A549 (cell line): ENCODE measurements around the gene BEST3. TPM values are rescaled to one million over a fixed set of nuclear protein-coding genes. Genes with fewer than 3 reads are reported as not detected.

Experiments
- ATAC-seq, 2 experiments: fragments of 200-7000 bp in 1 of 2; fragments of >200 bp in 1 of 2; cut with Nextera tagmentation in 1 of 2; cut with Tn5 transposase in 1 of 2; 3 replicates each; pipeline versions ENCODE4 v1.8.0 to v1.9.1; 2018 to 2020; ENCODE audit warnings: mild to moderate bottlenecking in 1 of 2, moderate library complexity in 1 of 2
- CTCF ChIA-PET: fragments of 300-600 bp; sonication (Branson Sonifier 250); formaldehyde crosslinking; extraction: SDS; loops from one replicate; lab custom pipeline; 2021; ENCODE audit warnings: antibody characterized with exemption, inconsistent platforms; lab: Yijun Ruan, JAX
- POLR2A ChIA-PET: fragments of 350-600 bp; formaldehyde crosslinking; extraction: SDS; loops from one replicate; lab custom pipeline; 2021; ENCODE audit warnings: antibody characterized with exemption, inconsistent platforms; lab: Yijun Ruan, JAX
- DNase-seq, 2 experiments: peaks; one replicate each; pipeline versions ENCODE4 v3.0.0 to v3.0.0-alpha.2; 2011 to 2016; ENCODE audit warnings: low read depth in 1 of 2, low spot score in 1 of 2
- FAIRE-seq: peaks from 2 replicates; lab custom pipeline; 2011; peaks lifted over from hg19 to GRCh38; lab: Jason Lieb, UNC
- H3K27ac ChIP-seq, 2 experiments: fragments of >200 bp; sonication (Bioruptor Twin); formaldehyde crosslinking; 3 replicates each; pipeline ENCODE4 v1.5.1; 2016 to 2017
- H3K4me1 ChIP-seq: fragments of >200 bp; sonication (Bioruptor Twin); formaldehyde crosslinking; 3 replicates; pipeline ENCODE4 v1.6.1; 2016
- H3K4me2 ChIP-seq: fragments of >200 bp; sonication (Bioruptor Twin); formaldehyde crosslinking; 3 replicates; pipeline ENCODE4 v1.6.1; 2016
- H3K4me3 ChIP-seq: fragments of >200 bp; sonication (Bioruptor Twin); formaldehyde crosslinking; 3 replicates; pipeline ENCODE4 v1.5.1; 2016
- H3K9me3 ChIP-seq: fragments of >200 bp; sonication (Bioruptor Twin); formaldehyde crosslinking; 3 replicates; pipeline ENCODE4 v1.6.1; 2016
- CBX2 ChIP-seq: fragments of 200-600 bp; sonication (generic); IDR thresholded peaks from 2 replicates; pipeline ENCODE4 v1.6.1; 2016; ENCODE audit warnings: low read depth, mild to moderate bottlenecking, borderline replicate concordance
- CEBPB ChIP-seq, 2 experiments: fragments of >200 bp in 1 of 2; sonication (Bioruptor Twin) in 1 of 2; formaldehyde crosslinking in 1 of 2; IDR thresholded peaks; 2 replicates each; pipeline ENCODE4 v1.6.1; 2012 to 2016
- EHMT2 ChIP-seq: fragments of 200-600 bp; sonication (generic); IDR thresholded peaks from 2 replicates; pipeline ENCODE4 v1.6.1; 2016; ENCODE audit warnings: antibody characterized with exemption, low read depth, mild to moderate bottlenecking, moderate library complexity
- FOSB ChIP-seq: fragments of 250-450 bp; sonication (Bioruptor Pico); IDR thresholded peaks from 2 replicates; pipeline ENCODE4 v1.5.0; 2020; ENCODE audit warnings: mild to moderate bottlenecking, moderate library complexity
- FOSL2 ChIP-seq, 2 experiments: fragments of 450-650 bp in 1 of 2; fragments of >200 bp in 1 of 2; sonication (Bioruptor Twin) in 1 of 2; formaldehyde crosslinking; IDR thresholded peaks; 2 replicates each; pipeline versions ENCODE4 v1.5.0 to v1.6.1; 2016 to 2020; ENCODE audit warnings: mild to moderate bottlenecking in 1 of 2, moderate library complexity in 1 of 2
- FOXS1 ChIP-seq: fragments of 250-450 bp; sonication (Bioruptor Pico); IDR thresholded peaks from 2 replicates; pipeline ENCODE4 v1.5.0; 2020; ENCODE audit warnings: mild to moderate bottlenecking, moderate library complexity
- HEYL ChIP-seq: fragments of 250-450 bp; sonication (Bioruptor Pico); IDR thresholded peaks from 2 replicates; pipeline ENCODE4 v1.8.0; 2021; ENCODE audit warnings: mild to moderate bottlenecking, moderate library complexity
- HOXA7 ChIP-seq: fragments of 250-450 bp; sonication (Bioruptor Pico); IDR thresholded peaks from 2 replicates; pipeline ENCODE4 v1.5.0; 2020; ENCODE audit warnings: mild to moderate bottlenecking, moderate library complexity
- KDM1A ChIP-seq: fragments of 200-600 bp; sonication (generic); IDR thresholded peaks from 2 replicates; pipeline ENCODE4 v1.6.1; 2016; ENCODE audit warnings: low read depth, mild to moderate bottlenecking
- MYC ChIP-seq: IDR thresholded peaks from 2 replicates; pipeline ENCODE4 v1.6.1; 2012; ENCODE audit warnings: mild to moderate bottlenecking, inconsistent platforms, low read length, improper control_type of control experiment, borderline replicate concordance
- NPAS2 ChIP-seq: fragments of 250-450 bp; sonication (Bioruptor Pico); IDR thresholded peaks from 2 replicates; pipeline ENCODE4 v1.8.0; 2022; ENCODE audit warnings: mild to moderate bottlenecking, moderate library complexity, borderline replicate concordance
- NR3C1 ChIP-seq: fragments of >200 bp; sonication (Bioruptor Twin); formaldehyde crosslinking; IDR thresholded peaks from 3 replicates; pipeline ENCODE4 v1.6.1; 2017
- POLR2AphosphoS2 ChIP-seq: conservative IDR thresholded peaks from 2 replicates; pipeline ENCODE4 v1.6.1; 2012; ENCODE audit warnings: low read length, improper control_type of control experiment, inconsistent platforms
- RAD21 ChIP-seq, 2 experiments: fragments of >200 bp in 1 of 2; sonication (Bioruptor Twin) in 1 of 2; formaldehyde crosslinking in 1 of 2; IDR thresholded peaks in 1 of 2; conservative IDR thresholded peaks in 1 of 2; 2 replicates in 1 of 2; 3 replicates in 1 of 2; pipeline ENCODE4 v1.6.1; 2012 to 2018; ENCODE audit warnings: inconsistent platforms in 1 of 2
- RCOR1 ChIP-seq: fragments of 150-350 bp; IDR thresholded peaks from 2 replicates; pipeline ENCODE4 v1.6.1; 2014; ENCODE audit warnings: antibody characterized with exemption, low read length, low read depth
- RNF2 ChIP-seq: fragments of 200-600 bp; sonication (generic); IDR thresholded peaks from 2 replicates; pipeline ENCODE4 v1.6.1; 2016; ENCODE audit warnings: low read depth, mild to moderate bottlenecking, antibody characterized with exemption, moderate library complexity, borderline replicate concordance
- SREBF2 ChIP-seq: fragments of 450-650 bp; IDR thresholded peaks from 2 replicates; pipeline ENCODE4 v1.6.1; 2014; ENCODE audit warnings: mild to moderate bottlenecking, moderate library complexity
- TP53 ChIP-seq: fragments of 250-450 bp; sonication (Bioruptor Pico); IDR thresholded peaks from 2 replicates; pipeline ENCODE4 v1.5.0; 2021; ENCODE audit warnings: mild to moderate bottlenecking, moderate library complexity
- USF2 ChIP-seq: fragments of 450-650 bp; IDR thresholded peaks from 2 replicates; pipeline ENCODE4 v1.6.1; 2014; ENCODE audit warnings: antibody characterized with exemption
- ZC3H11A ChIP-seq: fragments of 450-650 bp; IDR thresholded peaks from 2 replicates; pipeline ENCODE4 v1.6.1; 2014; ENCODE audit warnings: antibody characterized with exemption, mild to moderate bottlenecking
- ZFP36 ChIP-seq: fragments of 450-650 bp; IDR thresholded peaks from 2 replicates; pipeline ENCODE4 v1.6.1; 2014; ENCODE audit warnings: borderline replicate concordance; ENCODE audit not compliant: partially characterized antibody
- ZSCAN20 ChIP-seq: fragments of 250-450 bp; sonication (Bioruptor Pico); IDR thresholded peaks from 2 replicates; pipeline ENCODE4 v1.8.0; 2022; ENCODE audit warnings: mild to moderate bottlenecking, moderate library complexity
- WGBS: methylation state at CpG from one replicate; pipeline ENCODE4 v1.1.6; 2017; ENCODE audit errors: missing lambda C conversion rate; 5-methylcytosine and 5-hydroxymethylcytosine counted together
- polyA plus RNA-seq, 4 experiments: library from polyadenylated mRNA; depleted of rRNA in 3 of 4; stranded (reverse); fragments of >200 nt; fragmentation: RNase III in 1 of 4; extraction: RNeasy Plus Mini Kit Qiagen cat#74134 plus additional on column Dnase treatment in 1 of 4; gene quantifications; 2 replicates in 3 of 4; 3 replicates in 1 of 4; pipeline ENCODE4 v1.2.3, GENCODE V29; 2011 to 2017
- TF ChIP-seq, protein P1 (sequence below): fragments of 250-450 bp; sonication (Bioruptor Pico); IDR thresholded peaks from 2 replicates; pipeline ENCODE4 v1.5.0; 2020; ENCODE audit warnings: low read depth, mild to moderate bottlenecking, moderate library complexity
- TF ChIP-seq, protein P2 (sequence below): fragments of >200 bp; sonication (Bioruptor Twin); formaldehyde crosslinking; IDR thresholded peaks from 3 replicates; pipeline ENCODE4 v1.6.1; 2016
- TF ChIP-seq, protein P3 (sequence below): fragments of 150-350 bp; IDR thresholded peaks from 2 replicates; pipeline ENCODE4 v1.6.1; 2014; ENCODE audit warnings: low read depth, mild to moderate bottlenecking, low read length
- TF ChIP-seq, protein P4 (sequence below): fragments of 250-450 bp; sonication (Bioruptor Pico); IDR thresholded peaks from 2 replicates; pipeline ENCODE4 v1.5.0; 2021; ENCODE audit warnings: mild to moderate bottlenecking, moderate library complexity, borderline replicate concordance
- TF ChIP-seq, protein P5 (sequence below): fragments of 200-600 bp; sonication (generic); IDR thresholded peaks from 2 replicates; pipeline ENCODE4 v1.6.1; 2016; ENCODE audit warnings: antibody characterized with exemption, mild to moderate bottlenecking, moderate library complexity

The BEST3 gene
- polyA plus RNA-seq, 2 of the 4 experiments (the other 2 are of a cell fraction), result 0.57 to 1.2 TPM

DNA sequence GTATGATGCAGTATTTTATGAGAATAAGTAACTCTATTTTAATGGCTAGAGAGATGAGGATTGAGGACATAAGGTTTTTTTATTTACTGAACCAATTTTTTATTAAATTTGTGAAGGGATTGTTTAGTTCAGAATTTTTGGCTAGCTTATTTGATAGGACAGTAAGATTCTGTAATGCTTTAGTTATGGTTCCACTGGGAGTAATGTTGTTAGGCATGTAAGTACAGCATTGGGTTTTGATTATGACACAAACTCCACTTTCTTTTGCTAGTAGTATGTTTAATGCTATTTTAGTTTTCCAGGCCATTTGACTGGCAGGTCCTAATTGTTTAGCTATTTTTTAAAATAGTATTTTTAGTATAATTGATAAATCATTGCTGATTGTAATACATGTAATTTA lies 54.6 kb downstream of the BEST3 start (continued):
- TF ChIP-seq, protein P1, sequence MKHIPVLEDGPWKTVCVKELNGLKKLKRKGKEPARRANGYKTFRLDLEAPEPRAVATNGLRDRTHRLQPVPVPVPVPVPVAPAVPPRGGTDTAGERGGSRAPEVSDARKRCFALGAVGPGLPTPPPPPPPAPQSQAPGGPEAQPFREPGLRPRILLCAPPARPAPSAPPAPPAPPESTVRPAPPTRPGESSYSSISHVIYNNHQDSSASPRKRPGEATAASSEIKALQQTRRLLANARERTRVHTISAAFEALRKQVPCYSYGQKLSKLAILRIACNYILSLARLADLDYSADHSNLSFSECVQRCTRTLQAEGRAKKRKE, result no peak
- TF ChIP-seq, protein P2, sequence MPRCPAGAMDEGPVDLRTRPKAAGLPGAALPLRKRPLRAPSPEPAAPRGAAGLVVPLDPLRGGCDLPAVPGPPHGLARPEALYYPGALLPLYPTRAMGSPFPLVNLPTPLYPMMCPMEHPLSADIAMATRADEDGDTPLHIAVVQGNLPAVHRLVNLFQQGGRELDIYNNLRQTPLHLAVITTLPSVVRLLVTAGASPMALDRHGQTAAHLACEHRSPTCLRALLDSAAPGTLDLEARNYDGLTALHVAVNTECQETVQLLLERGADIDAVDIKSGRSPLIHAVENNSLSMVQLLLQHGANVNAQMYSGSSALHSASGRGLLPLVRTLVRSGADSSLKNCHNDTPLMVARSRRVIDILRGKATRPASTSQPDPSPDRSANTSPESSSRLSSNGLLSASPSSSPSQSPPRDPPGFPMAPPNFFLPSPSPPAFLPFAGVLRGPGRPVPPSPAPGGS, result no peak
- TF ChIP-seq USF2 (no peak), HOXA7 (CRISPR knock-in tag) (no peak), ZFP36 (no peak), NR3C1 (no peak)

- Histone ChIP-seq H3K4me1 (no peaks in the 10 kb centered on the region), H3K4me2 (no peak overlapping the region), H3K9me3 (no peaks in the 10 kb centered on the region), H3K4me3 (no peak overlapping the region), H3K27ac (no peak overlapping the region)
- ChIA-PET POLR2A (no interaction called here), CTCF (no interaction called here)
- 64% methylated on average over 6 of the region's 6 CpGs for WGBS
- no peak for DNase-seq
- TF ChIP-seq NPAS2 (CRISPR knock-in tag) (no peak), CBX2 (no peak), SREBF2 (no peak), RNF2 (no peak), FOXS1 (no peak), MYC (no peak), FOSL2 (IDR thresholded peaks at IDR 0.05) (no peak), FOSL2 (CRISPR knock-in tag; IDR thresholded peaks at IDR 0.05) (no peak), RAD21 (conservative IDR thresholded peaks at IDR 0.05 in 1 of 2, IDR thresholded peaks at IDR 0.05 in 1 of 2) (no peak), ZSCAN20 (CRISPR knock-in tag) (no peak)
- TF ChIP-seq, protein P3, sequence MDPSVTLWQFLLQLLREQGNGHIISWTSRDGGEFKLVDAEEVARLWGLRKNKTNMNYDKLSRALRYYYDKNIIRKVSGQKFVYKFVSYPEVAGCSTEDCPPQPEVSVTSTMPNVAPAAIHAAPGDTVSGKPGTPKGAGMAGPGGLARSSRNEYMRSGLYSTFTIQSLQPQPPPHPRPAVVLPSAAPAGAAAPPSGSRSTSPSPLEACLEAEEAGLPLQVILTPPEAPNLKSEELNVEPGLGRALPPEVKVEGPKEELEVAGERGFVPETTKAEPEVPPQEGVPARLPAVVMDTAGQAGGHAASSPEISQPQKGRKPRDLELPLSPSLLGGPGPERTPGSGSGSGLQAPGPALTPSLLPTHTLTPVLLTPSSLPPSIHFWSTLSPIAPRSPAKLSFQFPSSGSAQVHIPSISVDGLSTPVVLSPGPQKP, result no peak
- TF ChIP-seq, protein P4, sequence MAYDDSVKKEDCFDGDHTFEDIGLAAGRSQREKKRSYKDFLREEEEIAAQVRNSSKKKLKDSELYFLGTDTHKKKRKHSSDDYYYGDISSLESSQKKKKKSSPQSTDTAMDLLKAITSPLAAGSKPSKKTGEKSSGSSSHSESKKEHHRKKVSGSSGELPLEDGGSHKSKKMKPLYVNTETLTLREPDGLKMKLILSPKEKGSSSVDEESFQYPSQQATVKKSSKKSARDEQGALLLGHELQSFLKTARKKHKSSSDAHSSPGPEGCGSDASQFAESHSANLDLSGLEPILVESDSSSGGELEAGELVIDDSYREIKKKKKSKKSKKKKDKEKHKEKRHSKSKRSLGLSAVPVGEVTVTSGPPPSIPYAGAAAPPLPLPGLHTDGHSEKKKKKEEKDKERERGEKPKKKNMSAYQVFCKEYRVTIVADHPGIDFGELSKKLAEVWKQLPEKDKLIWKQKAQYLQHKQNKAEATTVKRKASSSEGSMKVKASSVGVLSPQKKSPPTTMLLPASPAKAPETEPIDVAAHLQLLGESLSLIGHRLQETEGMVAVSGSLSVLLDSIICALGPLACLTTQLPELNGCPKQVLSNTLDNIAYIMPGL (CRISPR knock-in tag), result no peak
- no peak for ATAC-seq
- FAIRE-seq, result no peak
Measured at GRCh38 chr12:69642531-69642930, 56.6 kb downstream of the BEST3 start.

DNA sequence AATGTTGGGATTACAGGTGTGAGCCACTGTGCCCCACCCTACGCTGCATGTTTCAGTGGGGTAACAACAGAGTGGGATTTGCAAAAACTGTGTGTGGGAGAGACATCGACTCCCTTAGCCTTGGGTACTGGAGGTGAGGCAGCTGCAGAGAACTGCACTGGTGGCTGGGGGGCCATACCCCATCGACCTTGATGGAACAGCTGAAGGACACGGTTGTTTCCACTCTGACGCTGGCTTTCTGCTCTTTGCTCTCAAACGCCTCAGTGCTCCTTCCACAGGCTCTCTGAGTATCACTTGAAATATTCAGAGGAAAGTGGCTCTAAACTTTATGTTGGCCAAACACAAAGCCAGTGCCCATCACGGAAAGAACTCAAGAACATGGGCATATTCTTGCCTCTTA lies 57.6 kb downstream of the BEST3 start:
- H3K4me2 ChIP-seq, result no peak overlapping the region
- DNase-seq, result no peak
- WGBS, result 70% methylated on average over 7 of the region's 7 CpGs
- no peak for ATAC-seq
- no peak overlapping the region for H3K27ac ChIP-seq
- POLR2A ChIA-PET, result no interaction called here
- FAIRE-seq, result no peak
- CTCF ChIA-PET, result interaction anchor here (0.7 to 6.8 kb wide), 6 partner anchors 12 to 285 kb away, joined by 3 to 53 read pairs (median 14); no protein-coding TSS in a partner anchor
- no peaks in the 10 kb centered on the region for H3K9me3 ChIP-seq
- no peaks in the 10 kb centered on the region for H3K4me1 ChIP-seq
- no peak overlapping the region for H3K4me3 ChIP-seq
- TF ChIP-seq FOSB (CRISPR knock-in tag), result no peak
- TF ChIP-seq KDM1A, result no peak
- TF ChIP-seq, protein P5, sequence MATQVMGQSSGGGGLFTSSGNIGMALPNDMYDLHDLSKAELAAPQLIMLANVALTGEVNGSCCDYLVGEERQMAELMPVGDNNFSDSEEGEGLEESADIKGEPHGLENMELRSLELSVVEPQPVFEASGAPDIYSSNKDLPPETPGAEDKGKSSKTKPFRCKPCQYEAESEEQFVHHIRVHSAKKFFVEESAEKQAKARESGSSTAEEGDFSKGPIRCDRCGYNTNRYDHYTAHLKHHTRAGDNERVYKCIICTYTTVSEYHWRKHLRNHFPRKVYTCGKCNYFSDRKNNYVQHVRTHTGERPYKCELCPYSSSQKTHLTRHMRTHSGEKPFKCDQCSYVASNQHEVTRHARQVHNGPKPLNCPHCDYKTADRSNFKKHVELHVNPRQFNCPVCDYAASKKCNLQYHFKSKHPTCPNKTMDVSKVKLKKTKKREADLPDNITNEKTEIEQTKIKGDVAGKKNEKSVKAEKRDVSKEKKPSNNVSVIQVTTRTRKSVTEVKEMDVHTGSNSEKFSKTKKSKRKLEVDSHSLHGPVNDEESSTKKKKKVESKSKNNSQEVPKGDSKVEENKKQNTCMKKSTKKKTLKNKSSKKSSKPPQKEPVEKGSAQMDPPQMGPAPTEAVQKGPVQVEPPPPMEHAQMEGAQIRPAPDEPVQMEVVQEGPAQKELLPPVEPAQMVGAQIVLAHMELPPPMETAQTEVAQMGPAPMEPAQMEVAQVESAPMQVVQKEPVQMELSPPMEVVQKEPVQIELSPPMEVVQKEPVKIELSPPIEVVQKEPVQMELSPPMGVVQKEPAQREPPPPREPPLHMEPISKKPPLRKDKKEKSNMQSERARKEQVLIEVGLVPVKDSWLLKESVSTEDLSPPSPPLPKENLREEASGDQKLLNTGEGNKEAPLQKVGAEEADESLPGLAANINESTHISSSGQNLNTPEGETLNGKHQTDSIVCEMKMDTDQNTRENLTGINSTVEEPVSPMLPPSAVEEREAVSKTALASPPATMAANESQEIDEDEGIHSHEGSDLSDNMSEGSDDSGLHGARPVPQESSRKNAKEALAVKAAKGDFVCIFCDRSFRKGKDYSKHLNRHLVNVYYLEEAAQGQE, result no peak
- no peak for TF ChIP-seq ZC3H11A
- no peak for TF ChIP-seq FOXS1
- no peak for TF ChIP-seq HEYL
- TF ChIP-seq RCOR1, result no peak
- TF ChIP-seq TP53, result no peak
- TF ChIP-seq EHMT2, result no peak
- TF ChIP-seq RAD21 (conservative IDR thresholded peaks at IDR 0.05 in 1 of 2, IDR thresholded peaks at IDR 0.05 in 1 of 2), result no peak
- TF ChIP-seq CEBPB (IDR thresholded peaks at IDR 0.05), result no peak
- no peak for TF ChIP-seq POLR2AphosphoS2
